Stimulated activated CD4-positive, alpha-beta T cell treated with anti-CD3 and anti-CD28 coated beads, Interleukin-2, amount 100 ng/mL, for 4 hours (primary cell): ENCODE results near the gene AIF1L.
"Not testable (repeated sequence)": the region's sequence is repeated elsewhere in the genome, so short reads cannot be mapped to it uniquely, and the experiment has no call there.

Source experiments
- DNase-seq: peaks from one replicate; pipeline ENCODE4 v3.0.0-alpha.2; 2020; ENCODE audit warnings: low read depth

AIF1L gene

DNA sequence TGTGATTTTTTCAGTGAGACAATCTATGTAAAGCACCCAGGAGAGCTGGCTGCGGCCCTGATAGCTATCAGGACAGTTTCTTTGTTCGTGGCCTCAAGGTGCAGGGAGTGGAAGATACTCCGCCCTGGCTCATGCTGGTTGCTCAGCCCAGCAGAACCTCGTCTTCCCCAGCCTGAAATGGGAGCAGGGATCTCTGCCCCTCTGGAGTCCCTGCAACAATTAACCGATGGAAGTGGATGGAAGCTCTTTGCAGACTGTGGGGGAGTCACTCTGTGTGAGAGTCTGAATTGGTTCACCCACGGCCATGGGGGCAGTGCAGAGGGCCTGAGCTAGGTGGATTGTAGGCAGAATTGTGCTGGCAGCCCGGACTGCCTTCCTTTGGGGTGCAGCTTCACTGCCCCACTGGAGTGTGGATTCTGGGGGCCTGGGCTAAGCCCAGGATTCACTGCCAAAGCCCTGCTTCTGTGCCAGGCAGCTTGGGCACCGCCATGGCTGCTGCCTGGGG is 2.8 kb downstream of the AIF1L start:
- DNase-seq, result no peak

DNA sequence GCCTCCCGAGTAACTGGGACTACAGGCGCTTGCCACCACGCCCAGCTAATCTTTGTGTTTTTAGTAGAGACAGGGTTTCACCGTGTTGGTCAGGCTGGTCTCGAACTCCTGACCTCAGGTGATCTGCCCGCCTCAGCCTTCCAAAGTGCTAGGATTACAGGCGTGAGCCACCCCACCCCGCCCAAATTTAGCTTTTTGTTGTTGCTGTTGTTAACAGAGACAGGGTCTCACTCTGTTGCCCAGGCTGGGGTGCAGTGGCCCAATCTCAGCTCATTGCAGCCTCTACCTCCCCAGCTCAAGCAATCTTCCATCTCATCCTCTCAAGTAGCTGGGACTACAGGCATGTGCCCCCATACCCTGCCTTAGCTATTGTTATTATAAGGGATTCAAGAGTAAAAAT is 3.5 kb downstream of the AIF1L start:
- DNase-seq, result not testable (repeated sequence)

DNA sequence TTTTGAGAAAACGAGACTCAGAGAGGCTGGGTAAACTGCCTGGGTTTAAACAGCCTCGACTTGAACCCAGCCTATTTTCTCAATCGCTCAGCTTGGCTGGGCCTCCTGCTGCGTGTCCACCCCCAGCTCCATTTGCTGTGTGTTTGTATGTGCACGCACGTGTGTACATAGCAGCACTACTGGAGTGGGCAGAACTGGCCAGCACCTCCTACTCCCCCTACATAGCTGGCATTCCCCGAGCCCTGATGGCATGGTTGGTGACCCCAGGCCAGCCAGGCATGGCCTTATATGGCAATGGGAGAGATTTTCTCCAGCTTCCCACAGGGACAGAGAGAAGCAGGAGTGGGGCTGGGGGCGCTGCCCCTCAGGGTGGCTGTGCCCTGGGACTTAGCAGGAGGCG is 4.1 kb downstream of the AIF1L start:
- DNase-seq, result no peak

DNA sequence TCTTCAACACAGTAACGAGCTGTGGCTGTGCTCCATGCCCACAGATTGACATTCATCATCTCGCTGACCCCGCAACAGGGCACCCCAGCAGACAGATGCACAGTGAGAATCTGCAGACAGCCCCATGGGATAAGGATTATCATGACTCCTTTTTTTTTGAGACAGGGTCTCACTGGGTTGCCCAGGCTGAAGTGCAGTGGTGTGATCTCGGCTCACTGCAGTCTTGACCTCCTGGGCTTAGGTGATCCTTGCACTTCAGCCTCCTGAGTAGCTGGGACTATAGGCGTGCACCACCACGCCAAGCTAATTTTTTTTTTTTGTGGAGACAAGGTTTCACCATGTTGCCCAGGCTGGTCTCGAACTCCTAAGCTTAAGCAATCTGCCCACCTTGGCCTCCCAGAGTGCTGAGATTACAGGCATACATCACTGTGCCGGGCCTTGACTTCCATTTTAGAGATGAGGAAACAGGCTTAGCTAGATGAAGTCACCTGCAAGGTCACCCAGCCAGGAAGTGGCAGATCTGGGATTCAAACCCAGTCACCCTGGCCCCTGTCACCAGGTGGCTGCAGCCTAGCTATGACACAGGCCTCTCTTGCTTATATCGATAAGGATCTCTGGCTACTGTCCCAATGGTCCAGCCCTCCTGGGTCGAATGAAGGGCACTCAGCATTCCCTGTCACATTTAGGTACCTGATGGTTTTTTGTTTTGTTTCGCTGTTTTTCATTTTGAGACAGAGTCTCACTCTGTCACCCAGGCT is 5.1 kb downstream of the AIF1L start:
- DNase-seq, result no peak

DNA sequence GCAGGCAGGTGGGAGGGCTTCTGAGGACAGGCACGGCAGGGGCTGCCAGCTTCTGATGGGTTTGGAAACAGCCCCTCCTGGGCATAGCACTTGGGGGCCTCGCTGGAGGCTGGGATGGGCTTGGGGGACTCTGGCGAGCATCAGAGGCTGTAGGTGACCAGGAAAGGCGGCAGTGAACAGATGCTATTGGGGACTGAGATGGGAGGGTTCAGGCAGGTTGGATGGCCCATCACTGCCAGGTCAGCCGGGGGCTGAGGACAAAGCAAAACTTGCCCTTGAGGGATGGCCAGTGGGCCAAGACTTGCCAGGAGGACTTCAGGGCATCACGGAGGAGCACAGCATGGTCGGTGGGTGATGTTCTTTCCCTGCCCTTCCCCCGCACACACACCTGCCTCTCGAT is 6.7 kb downstream of the AIF1L start:
- no peak for DNase-seq

DNA sequence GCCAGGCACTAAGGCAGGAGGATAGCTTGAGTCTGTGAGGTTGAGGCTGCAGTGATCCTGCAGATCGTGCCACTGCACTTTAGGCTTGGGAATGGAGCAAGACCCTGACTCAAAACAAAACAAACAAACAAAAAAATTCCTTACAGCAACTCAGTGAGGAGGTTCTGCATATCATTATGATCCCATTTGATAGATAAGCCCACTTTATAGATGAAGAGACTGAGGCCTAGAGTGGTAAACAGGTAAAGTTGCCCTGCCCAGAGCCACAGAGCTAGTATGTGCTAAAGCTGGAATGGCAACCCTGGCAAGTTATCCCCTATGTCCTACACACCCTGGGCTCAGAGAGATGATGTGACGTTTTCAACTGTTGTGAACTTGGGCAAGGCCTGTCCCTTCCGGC is 7.2 kb downstream of the AIF1L start:
- no peak for DNase-seq

DNA sequence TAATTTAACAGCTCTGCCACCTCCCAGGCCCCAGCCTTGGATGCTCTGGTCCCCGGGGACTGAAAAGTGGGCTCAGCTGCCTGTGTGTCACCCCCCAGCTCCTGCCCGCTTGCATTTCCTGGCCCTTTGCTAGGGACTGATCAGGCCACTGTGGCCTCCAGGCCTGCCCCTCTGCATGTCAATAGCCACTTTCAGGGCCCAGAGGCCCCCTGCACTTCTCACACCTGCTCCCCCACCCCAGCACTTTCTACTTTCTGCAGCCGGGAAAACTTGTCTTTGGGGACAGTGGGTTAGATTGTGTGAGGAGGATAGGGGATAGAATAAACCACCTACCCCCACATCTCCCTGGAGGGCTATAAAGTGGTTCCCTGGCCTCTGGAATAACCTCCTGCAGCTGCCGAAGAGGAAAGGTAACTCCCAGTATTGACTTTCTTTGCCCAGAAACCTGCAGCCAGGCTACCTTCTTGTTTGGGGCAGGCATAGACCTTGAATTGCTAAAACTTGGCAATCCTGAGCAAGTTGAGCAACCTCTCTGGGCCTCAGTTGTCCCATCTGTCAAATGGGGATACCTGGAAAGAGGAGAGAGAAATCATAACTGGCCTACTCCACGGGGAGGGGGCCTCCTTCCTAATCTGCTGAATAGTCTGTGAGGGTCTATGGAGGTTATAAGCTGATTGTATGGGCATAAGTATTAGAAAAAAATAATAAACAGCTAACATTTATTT is 7.8 kb downstream of the AIF1L start:
- DNase-seq, result no peak

DNA sequence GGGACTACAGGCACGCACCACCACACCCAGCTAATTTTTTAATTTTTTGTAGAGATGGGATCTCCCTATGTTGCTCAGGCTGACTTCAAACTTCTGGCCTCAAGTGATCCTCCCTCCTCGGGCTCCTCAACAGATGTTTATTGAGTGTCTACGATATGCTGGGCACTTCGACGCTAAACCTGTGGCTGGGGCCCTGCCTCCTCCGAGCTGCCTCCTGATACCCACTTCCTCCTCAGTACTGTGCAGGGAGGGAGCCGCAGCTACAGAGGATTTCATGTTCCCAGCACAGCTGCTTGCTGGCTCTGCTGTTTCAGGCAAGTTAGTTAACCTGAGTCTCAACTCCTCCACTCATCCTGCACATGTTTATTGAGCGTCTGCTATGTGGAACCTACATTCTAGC is 9.6 kb downstream of the AIF1L start:
- no peak for DNase-seq

DNA sequence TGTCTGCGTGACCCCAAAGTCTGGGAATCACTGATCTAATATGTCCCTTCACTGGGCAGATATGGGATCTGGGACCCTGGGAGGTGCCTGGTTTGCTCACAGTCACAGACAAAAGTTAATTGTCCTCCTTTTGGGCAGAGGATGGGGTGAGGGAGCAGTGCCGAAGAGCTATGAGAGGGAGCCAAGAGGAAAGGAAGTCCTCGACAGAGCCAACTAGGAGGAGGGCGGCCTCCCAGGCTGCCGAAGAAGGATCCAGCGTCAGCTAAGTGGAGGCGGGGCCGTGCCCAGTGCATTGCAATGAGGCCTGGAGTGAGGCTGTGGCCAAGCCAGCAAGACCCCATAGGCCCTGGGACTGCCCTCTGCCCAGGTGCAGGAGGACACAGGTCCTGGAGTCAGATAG is 11.4 kb downstream of the AIF1L start:
- no peak for DNase-seq

DNA sequence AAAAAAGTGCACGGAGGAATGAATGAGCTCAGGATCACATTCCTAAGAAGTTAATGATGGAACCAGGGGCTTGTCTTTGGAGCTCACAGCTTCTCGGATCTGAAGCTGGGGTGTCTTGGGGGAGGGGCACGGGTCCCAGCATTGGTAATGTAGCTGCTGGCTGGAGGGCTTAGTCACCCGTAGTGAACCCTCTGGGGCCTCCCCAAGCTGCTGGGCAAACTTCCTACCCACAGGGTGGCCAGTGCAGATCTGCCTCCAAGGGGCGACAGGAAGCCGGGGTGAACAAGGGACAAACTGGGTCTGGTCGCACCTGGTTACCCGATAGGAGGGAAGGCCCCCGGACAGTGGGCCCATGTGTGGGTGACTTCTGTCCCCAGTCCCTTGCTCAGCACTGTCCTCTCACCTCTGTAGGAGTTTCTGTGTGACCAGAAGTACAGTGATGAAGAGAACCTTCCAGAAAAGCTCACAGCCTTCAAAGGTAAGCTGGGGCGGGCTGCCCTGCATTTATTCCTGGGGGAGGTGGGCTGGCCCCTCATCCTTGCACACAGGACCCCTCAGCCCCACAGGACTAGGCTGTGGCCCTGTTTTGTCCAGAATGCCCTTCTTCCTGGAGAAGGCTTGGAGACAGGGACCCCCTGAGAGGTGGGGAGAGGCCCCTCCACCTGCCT is 15.0 kb downstream of the AIF1L start:
- DNase-seq, result no peak

DNA sequence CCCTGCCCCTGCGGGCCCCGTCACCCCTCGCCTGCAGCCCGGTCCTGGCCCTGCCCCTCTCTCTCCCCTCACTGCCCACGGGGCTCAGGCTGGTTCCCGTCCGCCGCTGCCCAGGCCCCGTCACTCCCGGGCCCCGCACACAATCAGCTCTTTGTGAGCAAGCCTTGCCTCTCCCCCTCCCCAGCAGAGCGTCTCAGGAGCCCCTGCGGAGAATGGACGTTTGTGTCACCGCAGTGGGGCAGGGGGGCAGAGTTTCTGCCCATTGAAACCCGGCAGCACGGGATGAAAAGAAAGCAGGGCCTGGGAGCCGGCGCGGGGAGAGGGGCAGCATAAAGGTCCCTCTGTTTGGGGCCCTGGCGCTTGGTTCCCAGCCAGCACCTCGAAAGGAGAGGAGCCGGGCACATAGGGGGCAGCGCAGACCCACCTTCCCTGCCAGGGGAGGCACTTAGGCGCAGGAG is 15.6 kb downstream of the AIF1L start:
- DNase-seq, result no peak

DNA sequence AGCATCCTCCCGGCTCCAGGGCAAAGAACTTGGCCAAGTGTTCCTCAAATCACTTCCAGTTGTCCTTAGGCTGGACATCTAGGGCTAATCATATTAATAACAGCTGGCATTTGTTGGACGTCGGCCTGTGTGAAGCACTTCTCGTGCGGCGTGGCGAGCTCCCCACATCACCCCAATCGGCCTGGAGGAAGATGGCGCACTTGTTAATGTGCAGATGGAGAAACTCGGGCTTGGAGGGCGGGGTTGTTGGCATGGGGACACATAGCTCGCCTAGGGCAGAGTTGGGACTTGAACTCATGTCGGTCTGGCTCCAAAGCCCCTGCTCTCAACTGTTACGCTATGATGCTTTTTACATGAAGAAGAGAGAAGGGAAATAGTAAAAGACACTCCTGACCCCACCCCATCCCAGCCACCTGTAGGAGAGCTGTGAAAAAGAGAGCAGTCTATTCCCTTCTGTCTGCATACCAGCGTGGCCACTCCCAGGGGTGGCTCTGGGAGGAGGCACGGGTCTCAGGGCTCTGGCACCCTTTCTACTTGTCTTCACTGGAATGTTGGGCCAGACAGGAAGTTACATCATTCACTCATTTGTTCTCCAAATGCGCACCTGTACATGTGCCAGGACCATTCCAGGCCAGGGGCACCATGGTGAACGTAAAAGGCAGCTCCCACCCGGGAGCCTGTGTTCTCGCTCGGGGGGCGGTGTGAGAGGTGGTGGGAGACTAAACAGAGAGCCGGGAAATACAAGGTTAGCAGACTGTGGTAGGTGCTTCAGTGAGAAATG is 16.2 kb downstream of the AIF1L start:
- no peak for DNase-seq

DNA sequence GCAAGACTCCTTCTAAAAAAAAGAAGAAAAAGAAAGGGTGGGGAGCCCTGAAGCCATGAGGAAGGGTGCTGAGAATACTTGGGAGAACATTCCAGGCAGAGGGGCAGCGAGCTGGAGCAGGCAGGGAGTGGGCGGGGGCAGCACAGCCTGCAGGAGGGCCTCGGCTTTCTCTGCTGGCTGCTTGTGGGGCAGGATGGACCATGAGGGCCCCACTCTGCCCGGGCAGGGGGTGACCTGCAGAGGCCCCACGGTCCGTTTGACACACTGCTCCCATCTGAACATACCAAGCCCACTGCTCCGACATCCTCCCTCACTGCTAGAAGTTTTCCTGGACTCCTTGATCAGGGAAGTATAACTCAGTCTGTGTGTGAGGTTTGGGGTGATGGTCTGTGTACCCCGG is 17.3 kb downstream of the AIF1L start:
- no peak for DNase-seq

DNA sequence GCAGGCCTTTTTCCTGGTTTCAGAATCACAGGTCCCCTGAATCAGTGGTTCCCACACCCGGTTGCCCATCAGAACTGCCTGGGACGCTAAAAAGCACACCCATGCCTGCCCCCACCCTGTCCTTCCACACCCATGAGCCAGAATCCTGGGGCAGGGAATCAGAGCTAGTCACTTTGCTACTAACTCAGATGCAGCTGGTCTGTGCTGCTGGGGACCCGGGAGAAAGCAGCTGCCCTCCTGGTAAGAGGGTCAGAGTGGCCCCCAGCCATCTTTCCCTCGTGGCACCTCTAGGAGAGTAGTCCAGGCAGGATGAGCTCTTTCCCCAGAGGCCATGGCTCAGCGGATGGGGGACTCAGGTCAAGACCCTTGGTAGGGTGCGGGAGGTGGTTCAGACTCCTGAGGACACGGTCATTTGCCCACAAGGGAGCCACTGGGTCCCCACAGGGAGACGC is 17.8 kb downstream of the AIF1L start:
- no peak for DNase-seq

DNA sequence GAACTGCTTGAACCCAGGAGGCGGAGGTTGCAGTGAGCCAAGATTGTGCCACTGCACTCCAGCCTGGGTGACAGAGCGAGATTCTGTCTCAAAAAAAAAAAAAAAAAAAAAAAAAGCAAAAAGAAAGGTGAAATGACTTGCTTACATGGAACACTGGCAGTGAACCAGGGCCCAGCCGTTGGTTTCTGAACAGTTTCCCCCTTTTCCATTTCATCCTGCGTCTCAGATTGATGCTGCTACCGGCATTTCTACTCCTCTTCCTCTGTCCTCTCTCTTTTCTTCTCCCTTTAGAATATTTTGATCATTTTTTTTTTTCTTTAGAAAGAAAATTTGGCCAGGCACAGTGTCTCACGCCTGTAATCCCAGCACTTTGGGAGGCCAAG is 19.0 kb downstream of the AIF1L start:
- not testable (repeated sequence) for DNase-seq

DNA sequence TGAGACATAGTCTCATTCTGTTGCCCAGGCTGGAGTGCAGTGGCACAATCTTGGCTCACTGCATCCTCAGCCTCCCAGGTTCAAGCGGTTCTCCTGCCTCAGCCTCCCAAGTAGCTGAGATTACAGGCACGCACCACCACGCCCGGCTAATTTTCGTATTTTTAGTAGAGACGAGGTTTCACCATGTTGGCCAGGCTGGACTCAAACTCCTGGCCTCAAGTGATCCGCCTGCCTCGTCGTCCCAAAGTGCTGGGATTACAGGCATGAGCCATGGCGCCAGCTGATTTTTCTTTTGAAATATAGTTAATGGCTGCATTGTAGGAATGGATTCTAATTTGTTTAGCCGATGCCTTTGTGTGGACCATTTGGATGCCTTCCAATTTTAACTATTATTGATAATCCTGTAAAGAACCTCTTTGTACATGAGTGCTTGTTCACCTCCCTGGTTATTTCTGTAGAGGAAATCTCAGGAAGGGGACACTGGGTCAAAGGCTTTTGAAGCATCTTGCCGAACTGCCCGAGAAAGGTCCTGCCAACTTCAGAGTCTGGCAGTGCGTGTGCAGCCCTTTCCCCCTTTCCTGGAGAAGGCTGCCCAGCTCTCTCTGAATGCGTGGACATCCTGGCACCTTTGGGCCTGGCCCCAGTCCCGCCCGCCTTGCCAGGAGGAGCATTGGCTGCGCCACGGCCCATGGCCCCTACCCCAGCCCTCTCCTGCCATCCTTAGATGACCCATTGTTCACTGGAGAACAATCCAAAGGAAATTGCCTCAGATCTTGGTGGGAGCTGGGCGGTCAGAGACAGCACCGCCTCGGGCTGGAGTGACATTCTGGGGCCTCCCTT is 20.2 kb downstream of the AIF1L start:
- no peak for DNase-seq

DNA sequence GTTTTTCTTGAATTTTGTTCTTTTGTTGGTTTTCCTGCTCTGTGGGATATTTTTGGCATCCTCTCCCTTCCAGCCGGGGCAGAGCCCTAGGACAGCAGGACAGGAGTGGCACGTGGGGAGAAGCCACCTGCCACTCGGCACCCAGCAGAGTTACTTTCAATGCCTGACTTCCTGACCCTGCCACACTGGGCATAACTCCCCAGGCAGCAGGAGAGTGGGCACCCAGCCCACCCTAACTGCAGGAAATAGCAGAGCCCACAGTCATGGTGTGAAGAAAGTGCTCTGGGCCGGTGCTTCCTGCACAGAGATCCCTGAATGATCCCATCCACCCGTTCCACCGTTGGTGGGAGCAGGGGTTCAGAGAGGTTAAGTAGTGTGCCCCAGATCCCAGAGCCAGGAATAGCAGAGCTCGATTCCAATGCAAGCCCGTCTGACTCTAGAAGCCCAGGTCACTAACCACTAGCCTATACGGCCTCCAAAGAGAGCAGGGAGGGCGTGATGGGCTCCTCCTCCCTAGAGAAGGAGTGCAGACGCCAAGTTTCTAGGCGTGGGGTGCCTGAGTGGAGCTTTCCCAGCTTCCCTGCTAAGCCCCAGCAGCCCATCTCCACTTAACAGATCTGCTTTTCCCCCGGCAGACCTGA is 20.9 kb downstream of the AIF1L start:
- DNase-seq, result no peak

DNA sequence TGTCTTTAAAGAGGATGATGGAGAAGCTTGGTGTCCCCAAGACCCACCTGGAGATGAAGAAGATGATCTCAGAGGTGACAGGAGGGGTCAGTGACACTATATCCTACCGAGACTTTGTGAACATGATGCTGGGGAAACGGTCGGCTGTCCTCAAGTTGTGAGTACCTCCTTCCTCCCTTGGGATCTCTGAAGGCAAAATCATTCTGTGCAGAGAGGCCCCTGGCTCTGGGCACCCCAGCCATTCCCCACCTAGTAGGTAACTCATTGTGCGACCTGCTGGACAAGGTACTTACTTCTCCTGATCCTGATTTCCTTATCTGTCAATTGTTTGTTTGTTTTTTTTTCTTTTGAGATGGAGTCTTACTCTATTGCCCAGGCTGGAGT is 21.4 kb downstream of the AIF1L start:
- DNase-seq, result no peak

DNA sequence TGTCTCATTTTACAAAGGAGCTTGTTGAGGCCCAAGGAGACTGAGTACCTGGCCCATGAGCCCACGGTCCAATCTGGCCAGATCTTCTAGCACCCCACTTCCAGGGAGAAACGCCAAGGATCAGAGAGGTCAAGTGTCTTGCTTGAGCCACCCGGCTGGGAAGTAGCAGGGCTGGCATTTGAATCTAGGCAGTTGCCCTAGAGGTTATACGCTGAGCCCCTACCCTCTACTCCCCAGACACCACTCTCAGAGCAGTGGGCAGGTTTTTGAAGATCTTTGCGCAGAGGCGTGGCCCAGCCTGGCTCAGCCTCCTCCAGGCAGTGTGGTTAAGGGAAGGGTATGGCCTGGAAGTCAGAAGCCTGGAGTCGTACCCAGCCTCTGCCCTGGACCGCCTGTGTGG is 23.3 kb downstream of the AIF1L start:
- no peak for DNase-seq

DNA sequence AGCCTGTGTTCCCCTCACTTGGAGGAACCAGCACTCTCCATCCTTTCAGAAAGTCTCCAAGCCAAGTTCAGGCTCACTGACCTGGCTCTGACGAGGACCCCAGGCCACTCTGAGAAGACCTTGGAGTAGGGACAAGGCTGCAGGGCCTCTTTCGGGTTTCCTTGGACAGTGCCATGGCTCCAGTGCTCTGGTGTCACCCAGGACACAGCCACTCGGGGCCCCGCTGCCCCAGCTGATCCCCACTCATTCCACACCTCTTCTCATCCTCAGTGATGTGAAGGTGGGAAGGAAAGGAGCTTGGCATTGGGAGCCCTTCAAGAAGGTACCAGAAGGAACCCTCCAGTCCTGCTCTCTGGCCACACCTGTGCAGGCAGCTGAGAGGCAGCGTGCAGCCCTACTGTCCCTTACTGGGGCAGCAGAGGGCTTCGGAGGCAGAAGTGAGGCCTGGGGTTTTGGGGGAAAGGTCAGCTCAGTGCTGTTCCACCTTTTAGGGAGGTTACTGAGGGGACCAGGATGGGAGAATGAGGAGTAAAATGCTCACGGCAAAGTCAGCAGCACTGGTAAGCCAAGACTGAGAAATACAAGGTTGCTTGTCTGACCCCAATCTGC is 24.4 kb downstream of the AIF1L start:
- no peak for DNase-seq
